GM18511 (cell line): ENCODE data around the gene PTPRK.

Experiments
- ATAC-seq: cut with Tn5 transposase; IDR thresholded peaks from one replicate; pipeline ENCODE4 v1.9.1; 2021; ENCODE audit warnings: mild to moderate bottlenecking, moderate library complexity; ENCODE audit not compliant: unreplicated experiment

Gene PTPRK

GRCh38 chr6:128395596-128395995 lies 124.8 kb downstream of the PTPRK start:
- ATAC-seq = no peak

- no peak for ATAC-seq
These were observed 125.2 kb downstream of the PTPRK start for GRCh38 chr6:128395188-128395587.

- no peak for ATAC-seq
These were observed 126.2 kb downstream of the PTPRK start for GRCh38 chr6:128394167-128394566.

GRCh38 chr6:128389820-128390534 lies 130.4 kb downstream of the PTPRK start:
- ATAC-seq = no peak

- ATAC-seq = no peak
These were observed 132.0 kb downstream of the PTPRK start for GRCh38 chr6:128388380-128388779.

GRCh38 chr6:128380891-128381290 lies 139.5 kb downstream of the PTPRK start:
- ATAC-seq = no peak

GRCh38 chr6:128379577-128379976 lies 140.8 kb downstream of the PTPRK start:
- ATAC-seq = no peak

GRCh38 chr6:128376952-128377503 lies 143.4 kb downstream of the PTPRK start:
- no peak for ATAC-seq

GRCh38 chr6:128371136-128371535 lies 149.3 kb downstream of the PTPRK start:
- no peak for ATAC-seq

- no peak for ATAC-seq
These were observed 150.3 kb downstream of the PTPRK start for GRCh38 chr6:128370072-128370471.

- no peak for ATAC-seq
These were observed 152.0 kb downstream of the PTPRK start for GRCh38 chr6:128368213-128368944.

- no peak for ATAC-seq
These were observed 153.0 kb downstream of the PTPRK start for GRCh38 chr6:128367437-128367836.

GRCh38 chr6:128365520-128366160 lies 154.8 kb downstream of the PTPRK start:
- ATAC-seq = no peak

GRCh38 chr6:128364766-128365519 lies 155.5 kb downstream of the PTPRK start:
- ATAC-seq = no peak

GRCh38 chr6:128363020-128363813 lies 157.2 kb downstream of the PTPRK start:
- no peak for ATAC-seq

- no peak for ATAC-seq
These were observed 159.0 kb downstream of the PTPRK start for GRCh38 chr6:128361378-128361777.

- no peak for ATAC-seq
These were observed 162.1 kb downstream of the PTPRK start for GRCh38 chr6:128358244-128358776.

GRCh38 chr6:128357392-128358130 lies 162.8 kb downstream of the PTPRK start:
- ATAC-seq = no peak

- ATAC-seq = no peak
These were observed 168.0 kb downstream of the PTPRK start for GRCh38 chr6:128352366-128352765.
